Central memory CD8-positive, alpha-beta T cell (primary cell): Measurements from ENCODE around the gene RNF125.
"Not testable (repeated sequence)": the region's sequence is repeated elsewhere in the genome, so short reads cannot be mapped to it uniquely, and the experiment has no call there.

Experiments used
- ATAC-seq: fragments of 150-1000 bp; cut with Tn5 transposase; replicated peaks from 2 replicates; pipeline ENCODE4 v1.10.0; 2022; ENCODE audit warnings: mild to moderate bottlenecking, moderate FRiP score, moderate number of reproducible peaks; ENCODE audit not compliant: poor library complexity, severe bottlenecking; ENCODE audit errors: extremely low read depth
- DNase-seq, 2 donors: peaks; one replicate each; pipeline ENCODE4 v3.0.0; 2021; ENCODE audit warnings: low spot score in 2 of 2
- H3K27ac Mint-ChIP-seq: one replicate; pipeline ENCODE4 v1.8.0; 2022; ENCODE audit warnings: low read depth, mild to moderate bottlenecking, moderate library complexity, mixed read lengths
- H3K27me3 Mint-ChIP-seq: one replicate; pipeline ENCODE4 v1.8.0; 2022; ENCODE audit warnings: mixed read lengths
- H3K36me3 Mint-ChIP-seq: one replicate; pipeline ENCODE4 v1.8.0; 2022; ENCODE audit warnings: mild to moderate bottlenecking, moderate library complexity, mixed read lengths; ENCODE audit not compliant: insufficient read depth
- H3K4me1 Mint-ChIP-seq: one replicate; pipeline ENCODE4 v1.8.0; 2022; ENCODE audit warnings: mixed read lengths
- H3K4me3 Mint-ChIP-seq: one replicate; pipeline ENCODE4 v1.8.0; 2022; ENCODE audit warnings: mild to moderate bottlenecking, moderate library complexity, mixed read lengths
- H3K9me3 Mint-ChIP-seq: one replicate; pipeline ENCODE4 v1.8.0; 2022; ENCODE audit warnings: mixed read lengths

Gene RNF125

DNA sequence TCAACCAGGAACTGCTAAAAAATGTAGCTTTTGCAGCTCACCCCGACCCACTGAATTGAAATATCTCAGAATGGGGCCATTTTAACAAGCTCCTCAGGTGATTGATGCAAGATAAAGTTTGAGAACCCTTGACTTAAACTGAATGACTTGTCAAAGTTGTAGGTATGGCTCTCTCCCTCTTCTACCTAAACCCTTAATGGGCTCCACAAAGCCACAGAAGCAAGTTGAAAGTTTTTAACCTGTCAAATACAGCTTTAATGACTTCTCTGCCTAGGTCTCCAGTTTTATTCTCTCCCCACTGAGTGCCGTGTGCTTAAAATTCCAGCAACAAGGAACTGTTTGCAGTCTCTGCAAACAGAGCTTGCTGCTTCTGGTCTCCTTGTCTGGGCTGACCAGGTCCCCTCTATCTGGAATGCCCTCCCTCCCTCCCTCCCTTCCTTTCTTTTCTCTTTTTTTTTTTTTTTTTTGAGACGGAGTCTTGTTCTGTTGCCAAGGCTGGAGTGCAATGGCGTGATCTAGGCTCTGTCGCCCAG, 19.7 kb upstream of the RNF125 start:
- Mint-ChIP-seq H3K4me3 (no peak overlapping the region), H3K27ac (no peak overlapping the region), H3K36me3 (no peaks in the 10 kb centered on the region), H3K4me1 (peaks cover 11% of the 10 kb centered on the region), H3K9me3 (no peaks in the 10 kb centered on the region), H3K27me3 (no peaks in the 10 kb centered on the region)
- ATAC-seq (no peak), DNase-seq (no peak)

DNA sequence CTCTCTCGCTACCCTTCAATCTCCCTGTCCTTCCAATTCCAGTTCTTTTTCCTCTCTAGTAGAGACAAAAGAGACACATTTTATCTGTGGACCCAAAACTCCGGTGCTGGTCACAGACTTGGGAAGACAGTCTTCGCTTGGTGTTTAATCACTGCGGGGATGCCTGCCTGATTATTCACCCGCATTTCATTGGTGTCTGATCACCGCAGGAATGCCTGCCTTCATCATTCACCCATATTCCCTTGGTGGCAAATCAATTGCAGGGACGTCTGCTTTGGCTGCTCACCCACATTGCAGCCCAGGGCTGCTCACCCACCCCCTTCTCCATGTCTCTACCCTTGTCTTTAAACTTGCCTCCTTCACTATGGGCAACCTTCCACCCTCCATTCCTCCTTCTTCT, 17.5 kb upstream of the RNF125 start:
- not testable (repeated sequence) for H3K4me3 Mint-ChIP-seq, ATAC-seq, H3K9me3 Mint-ChIP-seq, H3K36me3 Mint-ChIP-seq, DNase-seq, H3K27ac Mint-ChIP-seq, H3K27me3 Mint-ChIP-seq
- H3K4me1 Mint-ChIP-seq, result peaks cover 11% of the 10 kb centered on the region

DNA sequence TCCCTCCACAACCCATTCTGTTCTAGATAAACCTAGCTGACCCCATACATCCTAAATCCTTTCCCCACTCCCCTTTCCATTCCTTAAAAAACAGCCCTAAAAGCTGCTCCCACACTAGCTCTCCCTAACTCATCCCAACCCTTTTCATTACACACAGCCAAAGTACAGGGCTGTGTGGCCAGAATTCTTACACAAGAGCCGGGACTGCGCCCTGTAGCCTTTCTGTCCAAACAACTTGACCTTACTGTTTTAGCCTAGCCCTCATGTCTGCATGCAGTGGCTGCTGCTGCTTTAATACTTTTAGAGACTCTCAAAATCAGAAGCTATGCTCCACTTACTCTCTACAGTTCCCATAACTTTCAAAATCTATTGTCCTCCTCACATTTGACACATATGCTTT, 14.8 kb upstream of the RNF125 start:
- not testable (repeated sequence) for H3K27me3 Mint-ChIP-seq, ATAC-seq, H3K4me3 Mint-ChIP-seq, H3K27ac Mint-ChIP-seq, H3K9me3 Mint-ChIP-seq, H3K36me3 Mint-ChIP-seq, DNase-seq
- H3K4me1 Mint-ChIP-seq, result peaks cover 11% of the 10 kb centered on the region

DNA sequence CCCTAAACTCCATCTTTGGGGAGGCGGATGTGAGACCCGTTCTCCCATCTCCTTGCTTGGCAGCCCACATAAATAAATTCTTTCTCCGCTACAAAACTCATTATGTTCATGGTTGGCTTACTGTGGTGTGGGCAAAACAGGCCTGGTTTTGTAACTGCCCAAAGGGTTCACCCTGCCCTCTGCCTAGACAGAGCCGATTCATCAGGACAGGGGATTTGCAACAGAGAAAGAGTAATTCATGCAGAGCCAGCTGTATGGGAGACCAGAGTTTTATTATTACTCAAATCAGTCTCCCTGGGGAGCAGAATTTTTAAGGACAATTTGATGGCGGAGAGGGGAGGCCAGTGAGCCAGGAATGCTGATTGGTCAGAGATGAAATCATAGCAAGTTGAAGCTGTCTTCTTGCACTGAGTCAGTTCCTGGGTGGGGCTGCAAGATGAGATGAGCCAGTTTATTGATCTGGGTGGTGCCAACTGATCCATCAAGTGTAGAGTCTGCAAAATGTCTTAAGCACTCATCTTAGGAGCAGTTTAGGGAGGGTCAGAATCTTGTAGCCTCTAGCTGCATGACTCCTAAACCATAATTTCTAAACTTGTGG, 8.4 kb upstream of the RNF125 start:
- peaks cover 8% of the 10 kb centered on the region for H3K4me1 Mint-ChIP-seq
- no peak overlapping the region for H3K27ac Mint-ChIP-seq
- H3K4me3 Mint-ChIP-seq, result no peak overlapping the region
- no peaks in the 10 kb centered on the region for H3K27me3 Mint-ChIP-seq
- no peak for DNase-seq
- H3K36me3 Mint-ChIP-seq, result no peaks in the 10 kb centered on the region
- no peaks in the 10 kb centered on the region for H3K9me3 Mint-ChIP-seq
- ATAC-seq, result no peak

DNA sequence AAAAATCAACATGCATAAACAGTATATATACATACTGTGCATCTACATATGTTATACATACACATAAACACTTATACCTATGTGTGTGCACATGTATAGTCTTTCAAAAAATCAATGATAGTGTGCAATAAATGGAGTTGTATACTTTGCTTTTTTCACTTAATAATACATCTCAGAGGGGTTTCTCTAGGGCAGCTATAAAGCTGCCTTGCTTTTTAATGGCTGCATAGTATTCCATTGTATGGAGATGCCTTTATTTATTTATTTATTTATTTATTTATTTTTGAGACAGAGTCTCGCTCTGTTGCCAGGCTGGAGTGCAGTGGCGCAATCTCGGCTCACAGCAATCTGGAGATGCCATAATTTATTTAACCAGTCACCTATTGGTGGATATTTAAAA, 7.4 kb upstream of the RNF125 start:
- Mint-ChIP-seq H3K27me3 (no peaks in the 10 kb centered on the region), H3K4me3 (no peak overlapping the region), H3K9me3 (no peaks in the 10 kb centered on the region), H3K27ac (no peak overlapping the region), H3K36me3 (no peaks in the 10 kb centered on the region), H3K4me1 (peaks cover 14% of the 10 kb centered on the region)
- DNase-seq, result no peak
- no peak for ATAC-seq

DNA sequence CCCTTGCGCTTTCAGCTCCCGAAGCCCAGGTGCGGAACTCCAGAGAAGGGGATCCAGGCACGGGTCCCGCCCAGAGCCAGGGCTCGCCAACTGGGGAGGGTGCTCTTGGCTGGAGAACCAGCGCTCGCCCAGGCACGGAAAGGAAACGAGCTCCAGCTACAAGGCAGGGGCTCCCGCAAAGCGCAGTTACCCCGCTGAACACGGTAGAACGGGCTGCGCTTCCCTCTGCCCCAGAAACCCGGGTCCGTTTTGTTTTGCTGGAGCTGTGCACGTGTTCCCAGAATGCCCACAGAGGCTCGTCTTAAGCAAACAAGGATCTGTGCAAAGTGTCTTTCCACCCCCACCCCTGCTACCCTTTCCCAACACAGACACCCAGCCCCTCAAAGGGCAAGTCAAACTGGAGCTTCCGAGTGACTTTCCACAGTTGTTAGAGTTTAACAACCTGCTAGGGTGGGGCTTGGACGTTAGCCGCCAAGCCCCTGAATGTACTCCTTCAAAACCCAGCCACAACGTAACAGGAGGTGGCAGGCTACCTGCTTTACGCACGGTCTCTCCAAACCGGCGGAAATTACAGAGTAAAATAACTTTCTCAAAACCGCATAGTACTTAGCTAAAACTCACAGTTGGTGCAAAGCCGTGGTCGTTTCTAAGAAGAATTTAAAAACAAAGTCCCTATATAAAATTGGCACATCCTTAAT, 775 bp downstream of the RNF125 start:
- H3K9me3 Mint-ChIP-seq, result no peaks in the 10 kb centered on the region
- peak overlapping the region; percentile 100 for H3K4me3 Mint-ChIP-seq
- peak overlapping the region; percentile 99 for H3K27ac Mint-ChIP-seq
- H3K27me3 Mint-ChIP-seq, result no peaks in the 10 kb centered on the region
- DNase-seq (peak; percentile 44 to 77), ATAC-seq (peak; percentile 52)
- H3K36me3 Mint-ChIP-seq, result peaks cover 34% of the 10 kb centered on the region
- peaks cover 55% of the 10 kb centered on the region for H3K4me1 Mint-ChIP-seq

DNA sequence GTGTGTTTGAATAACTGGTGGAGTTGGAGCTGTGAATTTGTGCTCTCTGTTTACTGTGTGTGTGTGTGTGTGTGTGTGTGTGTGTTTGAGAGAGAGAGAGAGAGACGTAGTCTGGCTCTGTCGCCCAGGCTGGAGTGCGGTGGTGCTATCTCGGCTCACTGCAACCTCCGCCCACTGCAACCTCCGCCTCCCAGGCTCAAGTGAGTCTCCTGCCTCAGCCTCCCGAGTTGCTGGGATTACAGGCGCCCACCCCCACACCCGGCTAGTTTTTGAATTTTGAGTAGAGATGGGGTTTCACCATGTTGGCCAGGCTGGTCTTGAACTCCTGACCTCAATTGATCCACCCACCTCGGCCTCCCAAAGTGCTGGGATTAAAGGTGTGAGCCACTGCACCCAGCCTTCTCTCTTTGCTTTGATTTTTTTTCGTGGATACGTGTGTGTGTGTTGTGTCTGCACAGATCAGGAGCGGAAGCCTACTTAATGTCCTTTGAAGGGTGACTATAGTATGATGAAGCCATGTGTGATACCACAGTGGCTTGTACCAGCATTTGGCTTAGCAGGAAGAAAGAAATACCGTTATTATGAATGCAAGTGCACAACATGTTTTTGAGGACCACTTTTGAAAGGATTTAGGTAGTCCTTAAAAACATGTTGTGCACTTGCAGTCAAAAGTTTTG, 1.5 kb downstream of the RNF125 start:
- H3K9me3 Mint-ChIP-seq, H3K27me3 Mint-ChIP-seq: not testable (repeated sequence)
- H3K4me1 Mint-ChIP-seq, result peaks cover 59% of the 10 kb centered on the region
- peak overlapping the region; percentile 99 for H3K27ac Mint-ChIP-seq
- H3K4me3 Mint-ChIP-seq, result peak overlapping the region; percentile 100
- DNase-seq (peak; percentile 37 to 71), ATAC-seq (peak; percentile 39)
- peaks cover 41% of the 10 kb centered on the region for H3K36me3 Mint-ChIP-seq

DNA sequence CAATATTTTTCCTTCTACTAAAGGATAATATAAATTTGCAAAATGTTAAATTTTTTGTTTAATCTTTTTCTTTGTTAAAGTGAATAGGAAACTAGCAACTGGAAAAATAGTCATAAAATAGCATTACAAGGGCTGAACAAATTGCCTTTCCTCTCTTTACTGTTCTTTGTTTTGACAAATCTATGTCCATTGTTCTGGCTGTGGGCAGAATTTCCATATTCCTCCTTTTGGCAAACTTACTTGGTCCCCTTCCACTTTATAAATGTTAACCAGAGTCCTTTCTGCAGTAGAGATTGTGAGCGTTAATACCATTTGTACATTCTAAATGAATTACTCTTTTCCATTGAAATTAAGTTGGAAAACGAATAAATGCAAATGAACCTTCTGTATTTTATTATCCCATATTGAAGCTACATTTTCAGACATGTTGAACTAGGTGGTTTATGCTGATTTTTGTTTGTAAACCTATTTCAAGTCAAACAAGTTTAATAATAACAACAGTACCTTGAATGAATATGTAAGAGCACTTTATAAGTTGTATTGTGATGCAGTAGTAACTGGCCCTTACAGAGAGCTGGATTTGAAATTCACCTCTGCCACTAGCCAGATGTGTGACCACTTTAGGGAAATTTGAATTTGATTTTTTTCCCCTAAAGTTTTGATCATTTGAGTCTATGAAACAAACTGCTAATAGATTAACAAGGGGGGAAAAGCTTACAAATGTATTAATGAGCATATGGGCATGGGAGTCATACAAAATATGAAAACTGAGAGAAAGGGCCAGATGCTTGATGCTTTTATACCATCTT, 3.3 kb downstream of the RNF125 start:
- Mint-ChIP-seq H3K27ac (peak overlapping the region; percentile 45), H3K27me3 (no peaks in the 10 kb centered on the region), H3K4me3 (peak overlapping the region; percentile 100), H3K36me3 (peaks cover 50% of the 10 kb centered on the region), H3K9me3 (no peaks in the 10 kb centered on the region), H3K4me1 (peaks cover 62% of the 10 kb centered on the region)
- no peak for ATAC-seq
- DNase-seq, result no peak

DNA sequence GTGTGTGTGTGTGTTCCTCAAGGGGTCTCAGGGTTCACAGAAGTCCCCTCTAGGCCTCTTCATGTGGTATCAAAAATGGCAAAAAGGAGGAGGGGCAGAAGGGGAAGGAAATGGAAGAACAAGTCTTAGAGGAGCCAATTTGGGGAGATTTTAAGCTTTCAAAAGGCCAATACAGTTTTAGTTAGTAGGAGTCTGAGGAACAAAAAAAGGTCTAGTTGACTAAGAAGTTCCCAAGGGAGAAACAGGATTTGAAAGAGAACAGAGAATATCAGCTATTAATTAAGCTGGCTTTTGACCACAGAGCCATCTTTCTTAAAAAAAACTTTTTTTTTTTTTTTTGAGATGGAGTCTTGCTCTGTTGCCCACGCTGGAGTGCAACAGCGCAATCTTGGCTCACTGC, 7.1 kb downstream of the RNF125 start:
- ATAC-seq, result no peak

DNA sequence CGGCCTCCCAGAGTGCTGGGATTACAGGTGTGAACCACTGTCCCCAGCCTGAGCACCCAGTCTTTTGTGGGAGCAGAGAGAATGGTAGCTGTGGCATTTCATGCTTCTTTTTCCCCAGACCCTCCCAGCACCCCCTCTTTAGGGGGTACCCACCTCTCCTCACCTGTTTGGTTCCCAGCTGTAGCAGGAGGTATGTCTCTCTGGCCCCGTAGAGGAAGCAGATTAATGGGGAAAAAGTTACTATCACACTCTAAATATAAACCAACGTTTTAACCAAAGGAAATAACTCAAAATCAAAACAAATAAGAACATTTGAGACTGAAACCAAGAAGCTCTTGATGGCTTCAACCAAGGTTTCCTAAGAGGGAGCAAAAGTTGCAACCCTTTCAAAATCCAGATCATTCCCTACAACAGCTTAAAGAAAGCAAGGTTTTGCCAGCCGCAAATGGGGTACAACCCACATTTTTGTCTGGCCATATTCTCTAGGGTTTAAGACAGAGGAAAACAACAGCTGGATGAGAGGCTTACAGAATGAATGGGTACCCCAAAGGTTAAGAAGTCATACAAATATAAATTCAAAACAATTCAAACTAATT, 8.0 kb downstream of the RNF125 start:
- Mint-ChIP-seq H3K36me3 (peaks cover 55% of the 10 kb centered on the region), H3K4me1 (peaks cover 71% of the 10 kb centered on the region), H3K27me3 (no peaks in the 10 kb centered on the region), H3K27ac (peak overlapping the region; percentile 32), H3K9me3 (no peaks in the 10 kb centered on the region), H3K4me3 (peak overlapping the region; percentile 65)
- ATAC-seq, result no peak
- no peak for DNase-seq

More for the DNA sequence above, 7.1 kb downstream of the RNF125 start:
- DNase-seq, result no peak
- Mint-ChIP-seq H3K36me3 (peaks cover 48% of the 10 kb centered on the region), H3K27ac (no peak overlapping the region), H3K4me1 (peaks cover 71% of the 10 kb centered on the region), H3K27me3 (no peaks in the 10 kb centered on the region), H3K4me3 (peak overlapping the region; percentile 65), H3K9me3 (no peaks in the 10 kb centered on the region)

DNA sequence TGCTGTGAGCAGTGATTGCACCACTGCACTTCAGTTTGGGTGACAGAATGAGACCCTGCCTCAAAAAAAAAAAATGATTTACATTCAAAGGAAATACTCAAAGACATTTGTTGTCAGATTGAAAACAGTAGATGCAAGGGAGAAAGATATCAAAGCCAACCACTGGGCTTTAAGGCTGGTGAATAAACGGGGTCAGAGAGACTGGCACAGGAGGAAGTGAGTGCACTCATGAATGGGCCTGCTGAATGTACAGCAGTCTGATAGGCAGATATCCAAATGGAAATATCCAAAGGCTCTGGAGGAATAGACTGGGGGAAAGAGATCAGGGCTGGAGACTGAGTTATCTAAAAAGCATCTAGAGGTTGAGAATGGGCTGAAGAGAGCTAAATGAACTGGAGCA, 10.9 kb downstream of the RNF125 start:
- H3K36me3 Mint-ChIP-seq, result peaks cover 64% of the 10 kb centered on the region
- no peaks in the 10 kb centered on the region for H3K9me3 Mint-ChIP-seq
- peaks cover 76% of the 10 kb centered on the region for H3K4me1 Mint-ChIP-seq
- peak overlapping the region; percentile 2 for H3K4me3 Mint-ChIP-seq
- ATAC-seq (no peak), DNase-seq (no peak)
- H3K27ac Mint-ChIP-seq, result peak overlapping the region; percentile 47
- no peaks in the 10 kb centered on the region for H3K27me3 Mint-ChIP-seq

DNA sequence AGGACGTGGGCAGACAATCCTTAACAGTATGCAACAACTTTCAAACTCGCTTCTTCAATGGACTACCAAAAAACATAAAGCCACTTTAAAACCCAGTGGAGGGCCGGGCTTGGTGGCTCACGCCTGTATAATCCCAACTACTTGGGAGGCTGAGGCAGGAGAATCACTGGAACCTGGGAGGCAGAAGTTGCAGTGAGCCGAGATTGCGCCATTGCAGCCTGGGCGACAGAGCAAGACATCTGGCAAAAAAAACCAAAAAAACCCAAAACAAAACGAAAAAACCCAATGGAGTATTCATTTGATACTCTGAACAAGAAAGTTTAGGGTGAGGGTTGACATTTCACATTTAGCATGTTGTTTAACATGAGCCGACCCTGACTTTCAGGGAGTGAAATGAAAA, 14.0 kb downstream of the RNF125 start:
- ATAC-seq (no peak), DNase-seq (no peak)
- Mint-ChIP-seq H3K27me3 (no peaks in the 10 kb centered on the region), H3K9me3 (no peaks in the 10 kb centered on the region), H3K4me3 (peak overlapping the region; percentile 16), H3K27ac (peak overlapping the region; percentile 32), H3K36me3 (peaks cover 64% of the 10 kb centered on the region), H3K4me1 (peaks cover 73% of the 10 kb centered on the region)
